ENCODE measurements around the gene SVOP. TPM values are rescaled to one million over a fixed set of nuclear protein-coding genes. Genes with fewer than 3 reads are reported as not detected.
A peak's percentile ranks its signal among the peaks of the same experiment; 100 is the strongest.
"Not testable (repeated sequence)": the region's sequence is repeated elsewhere in the genome, so short reads cannot be mapped to it uniquely, and the experiment has no call there.

Gene SVOP
- total RNA-seq, 2 donors from 2014 or later, result not detected

- H3K27ac Mint-ChIP-seq, result peak overlapping the region; percentile 82
These were observed 32.7 kb upstream of the SVOP start for GRCh38 chr12:109053382-109054123.

GRCh38 chr12:109052414-109053323 is 31.8 kb upstream of the SVOP start, which contains the start of gene USP30:
TSS of gene USP30 (plus strand) at chr12:109052576. CDS start at chr12:109052679, 103 bp downstream.
- Histone ChIP-seq H3K9ac (ENCODE audit: extremely low read depth, low read length, poor library complexity, severe bottlenecking) (peak within 1 kb of the TSS; percentile 71), H3K9me3 (ENCODE audit: control insufficient read depth, low read length) (no peaks in the 10 kb centered on the region), H3K36me3 (ENCODE audit: control insufficient read depth, insufficient read depth, low read length) (peaks cover 4% of the 10 kb centered on the region), H3K4me1 (ENCODE audit: control insufficient read depth, insufficient read depth, low read length) (no peaks in the 10 kb centered on the region), H3K4me3 (ENCODE audit: low read length) (peak within 1 kb of the TSS; percentile 92), H3K27me3 (ENCODE audit: control insufficient read depth, insufficient read depth, low read length, poor library complexity, severe bottlenecking) (no peaks in the 10 kb centered on the region), H3K27ac (ENCODE audit: low read depth, low read length) (no peak within 1 kb of the TSS)
- Mint-ChIP-seq H3K4me3 (peak within 1 kb of the TSS; percentile 87), H3K9me3 (no peaks in the 10 kb centered on the region), H3K4me1 (peaks cover 14% of the 10 kb centered on the region), H3K27ac (peak within 1 kb of the TSS; percentile 89), H3K27me3 (ENCODE audit: insufficient read depth) (no peaks in the 10 kb centered on the region), H3K36me3 (ENCODE audit: low read depth) (no peaks in the 10 kb centered on the region)
- DNase-seq, result peak; percentile 96
- TF ChIP-seq CTCF (conservative IDR thresholded peaks at IDR 0.05), result no peak
- 1% methylated on average over 18 to 61 of the region's 61 CpGs for WGBS, 2 experiments (ENCODE audit: insufficient coverage in 1 of 2, insufficient read length in 1 of 2)

More at GRCh38 chr12:109053382-109054123, 32.7 kb upstream of the SVOP start:
- no peak for TF ChIP-seq CTCF (conservative IDR thresholded peaks at IDR 0.05)
- Histone ChIP-seq H3K4me1 (ENCODE audit: control insufficient read depth, insufficient read depth, low read length) (no peaks in the 10 kb centered on the region), H3K9ac (ENCODE audit: extremely low read depth, low read length, poor library complexity, severe bottlenecking) (peak overlapping the region; percentile 71), H3K36me3 (ENCODE audit: control insufficient read depth, insufficient read depth, low read length) (peaks cover 10% of the 10 kb centered on the region), H3K27ac (ENCODE audit: low read depth, low read length) (no peak overlapping the region), H3K27me3 (ENCODE audit: control insufficient read depth, insufficient read depth, low read length, poor library complexity, severe bottlenecking) (no peaks in the 10 kb centered on the region), H3K9me3 (ENCODE audit: control insufficient read depth, low read length) (no peaks in the 10 kb centered on the region), H3K4me3 (ENCODE audit: low read length) (peak overlapping the region; percentile 92)
- H3K27me3 Mint-ChIP-seq (ENCODE audit: insufficient read depth), result no peaks in the 10 kb centered on the region
- no peak for DNase-seq
- H3K4me1 Mint-ChIP-seq, result peaks cover 14% of the 10 kb centered on the region
- peaks cover 3% of the 10 kb centered on the region for H3K36me3 Mint-ChIP-seq (ENCODE audit: low read depth)
- H3K9me3 Mint-ChIP-seq, result no peaks in the 10 kb centered on the region
- peak overlapping the region; percentile 87 for H3K4me3 Mint-ChIP-seq
- WGBS, 2 experiments (ENCODE audit: insufficient coverage in 1 of 2, insufficient read length in 1 of 2), result 60 to 67% methylated on average over 6 to 9 of the region's 9 CpGs

GRCh38 chr12:109052097-109052413 is 31.2 kb upstream of the SVOP start:
- H3K4me1 Mint-ChIP-seq, result peaks cover 14% of the 10 kb centered on the region
- no peak overlapping the region for H3K27ac ChIP-seq (ENCODE audit: low read depth, low read length)
- H3K4me1 ChIP-seq (ENCODE audit: control insufficient read depth, insufficient read depth, low read length), result no peaks in the 10 kb centered on the region
- 43 to 44% methylated on average over 5 to 6 of the region's 6 CpGs for WGBS, 2 experiments (ENCODE audit: insufficient coverage in 1 of 2, insufficient read length in 1 of 2)
- no peaks in the 10 kb centered on the region for H3K36me3 Mint-ChIP-seq (ENCODE audit: low read depth)
- H3K27me3 Mint-ChIP-seq (ENCODE audit: insufficient read depth), result no peaks in the 10 kb centered on the region
- no peak for TF ChIP-seq CTCF (conservative IDR thresholded peaks at IDR 0.05)
- H3K4me3 ChIP-seq (ENCODE audit: low read length), result peak overlapping the region; percentile 92
- no peaks in the 10 kb centered on the region for H3K27me3 ChIP-seq (ENCODE audit: control insufficient read depth, insufficient read depth, low read length, poor library complexity, severe bottlenecking)
- peaks cover 4% of the 10 kb centered on the region for H3K36me3 ChIP-seq (ENCODE audit: control insufficient read depth, insufficient read depth, low read length)
- H3K4me3 Mint-ChIP-seq, result peak overlapping the region; percentile 87
- no peak overlapping the region for H3K9ac ChIP-seq (ENCODE audit: extremely low read depth, low read length, poor library complexity, severe bottlenecking)
- H3K9me3 Mint-ChIP-seq, result no peaks in the 10 kb centered on the region
- peak overlapping the region; percentile 89 for H3K27ac Mint-ChIP-seq
- DNase-seq, result no peak
- H3K9me3 ChIP-seq (ENCODE audit: control insufficient read depth, low read length), result no peaks in the 10 kb centered on the region

- not testable (repeated sequence) for H3K4me3 Mint-ChIP-seq; H3K4me3 ChIP-seq (ENCODE audit: low read length); H3K27me3 Mint-ChIP-seq (ENCODE audit: insufficient read depth); H3K9ac ChIP-seq (ENCODE audit: extremely low read depth, low read length, poor library complexity, severe bottlenecking); H3K4me1 ChIP-seq (ENCODE audit: control insufficient read depth, insufficient read depth, low read length); H3K27ac Mint-ChIP-seq; H3K27me3 ChIP-seq (ENCODE audit: control insufficient read depth, insufficient read depth, low read length, poor library complexity, severe bottlenecking); H3K27ac ChIP-seq (ENCODE audit: low read depth, low read length); H3K36me3 Mint-ChIP-seq (ENCODE audit: low read depth); H3K36me3 ChIP-seq (ENCODE audit: control insufficient read depth, insufficient read depth, low read length); H3K9me3 Mint-ChIP-seq; H3K9me3 ChIP-seq (ENCODE audit: control insufficient read depth, low read length)
- peak; percentile 18 for DNase-seq
- H3K4me1 Mint-ChIP-seq, result peaks cover 14% of the 10 kb centered on the region
- 91 to 95% methylated on average over 8 of the region's 8 CpGs for WGBS, 2 experiments (ENCODE audit: insufficient coverage in 1 of 2, insufficient read length in 1 of 2)
These were observed 28.9 kb upstream of the SVOP start for GRCh38 chr12:109049794-109050193.

GRCh38 chr12:109048706-109049105 is 27.8 kb upstream of the SVOP start:
- not testable (repeated sequence) for H3K4me3 Mint-ChIP-seq; H3K36me3 Mint-ChIP-seq (ENCODE audit: low read depth); H3K27me3 ChIP-seq (ENCODE audit: control insufficient read depth, insufficient read depth, low read length, poor library complexity, severe bottlenecking); H3K36me3 ChIP-seq (ENCODE audit: control insufficient read depth, insufficient read depth, low read length); H3K27me3 Mint-ChIP-seq (ENCODE audit: insufficient read depth); H3K4me1 ChIP-seq (ENCODE audit: control insufficient read depth, insufficient read depth, low read length); H3K4me3 ChIP-seq (ENCODE audit: low read length); DNase-seq; H3K9me3 ChIP-seq (ENCODE audit: control insufficient read depth, low read length); H3K9ac ChIP-seq (ENCODE audit: extremely low read depth, low read length, poor library complexity, severe bottlenecking); H3K27ac ChIP-seq (ENCODE audit: low read depth, low read length); H3K27ac Mint-ChIP-seq; H3K9me3 Mint-ChIP-seq
- WGBS, 2 experiments (ENCODE audit: insufficient coverage in 1 of 2, insufficient read length in 1 of 2), result 83 to 93% methylated on average over 1 to 3 of the region's 3 CpGs
- H3K4me1 Mint-ChIP-seq, result peaks cover 11% of the 10 kb centered on the region
